Thyroid gland (tissue), 4 donors: Measurements from ENCODE around the gene EYA4.

Source experiments
- CTCF ChIP-seq, 6 experiments: fragments of 200-600 bp in 3 of 6; fragments of 450-650 bp in 3 of 6; sonication (generic) in 3 of 6; IDR thresholded peaks; one replicate each; pipeline ENCODE4 v1.5.1; 2016 to 2019; ENCODE audit warnings: antibody characterized with exemption in 6 of 6, mild to moderate bottlenecking in 2 of 6, inconsistent platforms in 1 of 6, moderate library complexity in 1 of 6
- POLR2A ChIP-seq, 2 donors: fragments of 450-650 bp; IDR thresholded peaks; one replicate each; pipeline ENCODE4 v1.6.1; 2017; ENCODE audit warnings: antibody characterized with exemption in 2 of 2, mild to moderate bottlenecking in 2 of 2, moderate library complexity in 1 of 2

- TF ChIP-seq CTCF (IDR thresholded peaks at IDR 0.05) (no peak), POLR2A (IDR thresholded peaks at IDR 0.05) (no peak)
These were observed 7.3 kb downstream of the EYA4 start for GRCh38 chr6:133248241-133249001.
